Germinal center (tissue), 1 donor: ENCODE measurements around the gene ZFAND2B.

Experiments
- DNase-seq: peaks from one replicate; pipeline ENCODE4 v3.0.0; 2012; ENCODE audit warnings: mixed read lengths, low spot score

The ZFAND2B gene

GRCh38 chr2:219204425-219205164 lies 2.0 kb upstream of the ZFAND2B start:
- no peak for DNase-seq

GRCh38 chr2:219205165-219205538 lies 1.4 kb upstream of the ZFAND2B start:
- DNase-seq, result no peak

GRCh38 chr2:219205981-219206327 lies 628 bp upstream of the ZFAND2B start:
- DNase-seq, result no peak

- no peak for DNase-seq
Measured at GRCh38 chr2:219207134-219207883, 727 bp downstream of the ZFAND2B start.

GRCh38 chr2:219207884-219208740 lies 1.5 kb downstream of the ZFAND2B start:
- DNase-seq, result no peak

- DNase-seq, result no peak
Measured at GRCh38 chr2:219209236-219210195, 2.9 kb downstream of the ZFAND2B start.

GRCh38 chr2:219210196-219210885 lies 3.8 kb downstream of the ZFAND2B start:
- DNase-seq, result no peak

- DNase-seq, result no peak
Measured at GRCh38 chr2:219210886-219211362, 4.3 kb downstream of the ZFAND2B start.

GRCh38 chr2:219213026-219213415 lies 6.4 kb downstream of the ZFAND2B start:
- DNase-seq, result no peak

- DNase-seq, result no peak
Measured at GRCh38 chr2:219213486-219214071, 7.0 kb downstream of the ZFAND2B start.

GRCh38 chr2:219214141-219214540 lies 7.6 kb downstream of the ZFAND2B start:
- DNase-seq, result no peak

GRCh38 chr2:219214786-219215185 lies 8.2 kb downstream of the ZFAND2B start:
- no peak for DNase-seq

- DNase-seq, result no peak
Measured at GRCh38 chr2:219215871-219216534, 9.4 kb downstream of the ZFAND2B start.

GRCh38 chr2:219216535-219216915 lies 9.9 kb downstream of the ZFAND2B start:
- no peak for DNase-seq

- no peak for DNase-seq
Measured at GRCh38 chr2:219218217-219218731, 11.7 kb downstream of the ZFAND2B start.

GRCh38 chr2:219218732-219219701 lies 12.4 kb downstream of the ZFAND2B start, which contains the start of gene ABCB6:
Gene ABCB6 (minus strand): TSS chr2:219218958. CDS start chr2:219218673, 285 bp downstream.
- peak; percentile 95 for DNase-seq

GRCh38 chr2:219219784-219220532 lies 13.4 kb downstream of the ZFAND2B start:
- DNase-seq, result no peak
